GM18861 (cell line): Measurements from ENCODE around the gene RABGAP1L.

ENCODE experiments used
- ATAC-seq: cut with Tn5 transposase; IDR thresholded peaks from one replicate; pipeline ENCODE4 v1.9.1; 2021; ENCODE audit not compliant: unreplicated experiment

RABGAP1L gene

DNA sequence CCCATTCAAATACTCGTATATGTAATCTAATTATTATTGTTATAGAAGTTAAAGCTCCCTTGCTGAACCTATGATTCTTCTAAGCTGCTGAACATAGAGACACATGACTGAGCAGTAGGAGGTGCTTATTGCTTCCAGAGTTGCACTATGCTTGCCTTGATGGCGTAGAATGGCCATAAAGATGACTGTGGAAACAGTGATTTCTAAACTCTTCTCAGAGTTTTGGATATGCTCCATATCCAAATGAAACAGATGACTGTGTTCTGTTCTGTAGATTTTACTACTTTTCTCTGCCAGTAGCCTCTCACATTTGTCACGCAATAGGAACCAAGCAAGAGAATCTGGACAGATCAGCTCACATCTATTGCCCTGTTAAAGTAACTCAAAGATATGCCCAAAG is 752.3 kb downstream of the RABGAP1L start:
- ATAC-seq, result no peak

DNA sequence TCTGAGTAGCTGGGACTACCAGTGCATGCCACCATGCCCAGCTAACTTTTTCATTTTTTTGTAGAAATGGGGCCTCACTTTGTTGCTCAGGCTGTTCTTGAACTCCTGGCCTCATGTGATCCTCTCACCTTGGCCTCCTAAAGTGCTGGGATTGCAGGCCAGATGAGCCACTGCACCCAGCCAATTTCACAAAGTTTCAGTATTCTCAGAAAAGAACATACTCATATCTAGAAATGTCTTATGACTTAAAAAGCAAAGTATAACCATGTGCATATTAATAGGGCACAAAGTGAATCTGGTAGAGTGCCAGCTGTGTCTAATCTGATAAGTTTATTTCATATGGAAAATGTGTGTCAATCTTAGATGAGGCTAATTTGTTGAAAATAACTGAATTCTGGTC is 752.9 kb downstream of the RABGAP1L start:
- ATAC-seq, result peak; percentile 53

DNA sequence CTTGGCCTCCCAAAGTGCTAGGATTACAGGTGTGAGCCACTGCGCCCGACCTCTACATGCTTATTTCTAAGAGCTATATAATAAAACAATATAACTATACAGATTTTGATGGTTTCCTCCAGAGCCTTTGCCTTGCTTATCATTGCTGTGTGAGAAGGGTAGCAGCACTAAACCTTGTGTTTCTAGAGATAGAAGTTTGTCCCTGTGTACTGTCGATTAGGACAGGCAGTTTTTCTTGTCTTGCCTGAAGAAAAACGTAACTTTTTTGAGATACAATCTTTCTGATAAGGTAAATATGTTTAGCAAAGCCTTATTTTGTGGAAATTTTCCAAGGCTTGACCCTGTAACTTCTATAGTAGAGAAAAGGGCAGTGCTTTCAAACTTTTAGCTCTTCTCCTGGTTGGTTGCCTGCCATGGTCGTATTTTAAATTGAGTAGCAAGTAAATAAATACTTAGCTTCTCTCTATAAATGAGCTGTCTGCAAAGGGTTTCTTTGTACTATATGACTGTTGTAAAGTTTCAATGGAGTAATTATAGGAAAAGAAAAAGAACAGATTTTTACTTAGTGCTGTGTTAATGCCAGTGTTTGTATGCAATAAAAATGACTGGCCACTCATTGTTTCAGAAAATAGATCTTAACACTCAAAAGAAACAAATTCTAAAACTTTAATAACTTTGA is 754.0 kb downstream of the RABGAP1L start:
- ATAC-seq, result no peak

DNA sequence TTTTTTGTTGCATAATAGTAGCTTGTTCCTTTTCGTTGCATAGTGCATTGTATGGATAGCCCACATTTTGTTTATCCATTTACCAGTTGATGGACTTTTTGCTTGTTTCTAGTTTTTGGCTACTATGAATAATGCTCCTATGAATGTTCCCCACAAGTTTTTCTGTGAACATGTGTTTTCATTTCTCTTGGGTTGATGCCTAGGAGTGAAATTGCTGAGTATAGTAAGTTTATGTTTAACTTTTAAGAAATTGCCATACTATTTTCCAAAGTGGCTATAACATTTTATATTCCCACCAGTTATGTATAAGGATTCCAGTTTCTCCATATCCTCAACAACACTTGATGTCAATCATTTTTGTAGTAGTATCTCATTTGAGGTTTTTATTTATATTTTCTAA is 755.7 kb downstream of the RABGAP1L start:
- ATAC-seq, result no peak

DNA sequence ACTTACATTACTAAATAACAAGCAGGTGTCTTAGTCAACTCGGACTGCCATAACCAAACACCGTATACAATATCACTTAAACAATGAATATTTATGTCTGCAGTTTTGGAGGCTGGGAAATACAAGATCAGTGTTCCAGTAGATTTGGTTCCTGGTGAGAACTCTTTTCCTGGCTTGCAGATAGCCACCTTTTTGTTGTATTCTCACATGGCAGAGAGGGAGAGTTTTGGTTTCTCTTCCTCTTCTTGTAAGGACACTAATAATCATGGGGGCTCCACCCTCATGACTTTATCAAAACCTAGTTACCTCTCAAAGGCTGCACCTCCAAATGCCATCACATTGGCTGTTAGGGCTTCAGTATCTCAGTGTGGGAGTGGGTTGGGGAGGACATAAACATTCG is 757.5 kb downstream of the RABGAP1L start:
- no peak for ATAC-seq

DNA sequence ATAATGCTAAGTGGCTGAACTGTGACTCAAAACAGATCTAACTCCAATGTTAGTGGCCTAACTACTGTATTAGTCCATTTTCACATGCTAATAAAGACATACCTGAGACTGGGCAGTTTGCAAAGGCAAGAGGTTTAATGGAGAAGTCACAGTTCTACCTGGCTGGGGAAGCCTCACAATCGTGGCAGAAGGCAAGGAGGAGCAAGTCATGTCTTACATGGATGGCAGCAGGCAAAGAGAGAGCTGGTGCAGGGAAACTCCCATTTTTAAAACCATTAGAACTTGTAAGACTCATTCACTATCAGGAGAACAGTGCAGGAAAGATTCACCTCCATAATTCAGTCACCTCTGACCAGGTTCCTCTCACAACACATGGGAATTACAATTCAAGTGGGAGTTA is 760.8 kb downstream of the RABGAP1L start:
- no peak for ATAC-seq

DNA sequence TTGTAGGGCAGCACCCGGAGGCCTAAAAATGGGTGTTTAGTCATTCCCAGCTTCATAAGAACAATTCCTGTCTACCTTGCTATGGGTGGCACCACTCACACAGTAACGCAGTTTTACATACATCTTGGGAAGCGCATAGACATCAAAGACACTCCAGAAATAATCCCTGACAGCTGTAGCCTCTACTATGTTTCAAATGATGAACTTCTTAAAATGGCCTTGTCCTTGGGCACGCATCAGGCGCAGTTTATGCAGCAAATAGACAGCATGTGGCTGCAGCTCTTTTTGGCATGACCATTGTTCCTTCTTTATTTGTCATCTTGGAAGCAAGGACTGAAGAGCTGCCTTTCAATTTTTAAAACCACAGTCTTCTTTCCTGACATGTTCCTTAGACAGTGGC is 762.8 kb downstream of the RABGAP1L start:
- ATAC-seq, result no peak

DNA sequence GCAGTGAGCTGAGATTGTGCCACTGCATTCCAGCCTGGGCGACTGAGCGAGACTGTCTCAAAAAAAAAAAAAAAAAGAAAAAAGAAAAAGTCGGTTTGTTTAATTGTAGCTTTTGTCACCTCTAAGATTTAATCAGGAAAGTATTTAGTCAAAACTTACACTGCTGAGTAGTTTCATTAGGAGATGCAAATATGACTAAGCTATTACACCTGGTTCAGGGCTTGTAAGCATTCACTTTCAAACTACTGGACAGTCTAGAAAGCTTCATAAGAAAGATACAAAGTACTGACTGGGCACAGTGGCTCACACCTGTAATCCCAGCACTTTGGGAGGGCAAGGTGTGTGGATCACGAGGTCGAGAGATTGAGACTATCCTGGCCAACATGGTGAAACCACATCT is 764.5 kb downstream of the RABGAP1L start:
- no peak for ATAC-seq

DNA sequence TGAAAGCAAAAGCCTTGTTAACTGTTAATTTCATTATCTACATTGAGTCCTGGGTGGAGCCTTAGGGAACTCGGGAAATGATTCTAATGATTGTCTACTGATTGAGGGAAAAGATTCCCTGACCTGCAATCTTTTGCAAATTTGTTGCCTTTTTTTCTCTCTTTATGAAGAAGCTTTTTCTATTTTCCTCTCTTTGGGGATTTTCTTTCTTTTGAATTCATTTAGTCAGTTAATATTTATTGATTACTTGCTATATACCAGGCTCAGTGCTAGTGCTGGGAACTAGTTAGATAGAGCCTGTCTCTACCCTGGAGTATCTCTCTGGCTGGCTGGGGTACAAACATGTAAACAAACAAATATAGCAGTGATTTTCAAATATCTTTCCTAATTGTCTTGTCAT is 769.2 kb downstream of the RABGAP1L start:
- no peak for ATAC-seq

DNA sequence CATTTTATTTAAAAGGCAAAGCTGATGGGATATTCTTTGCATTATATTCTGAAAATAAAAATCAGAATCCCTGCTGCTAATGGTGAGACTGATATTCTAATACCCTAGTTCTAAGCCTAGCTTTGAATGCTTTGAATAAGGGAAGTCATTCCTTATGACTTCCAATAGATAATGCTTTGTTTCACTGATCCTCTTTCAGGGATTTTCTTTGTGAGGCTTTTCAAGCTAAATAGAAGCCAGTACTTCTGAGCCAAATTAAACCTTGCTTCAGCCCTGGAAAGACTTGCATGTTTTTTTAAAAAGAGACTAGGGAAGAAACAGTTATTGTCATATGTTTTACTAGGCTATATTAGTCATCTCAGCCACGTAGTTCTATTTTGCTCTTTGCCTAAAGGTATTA is 771.9 kb downstream of the RABGAP1L start:
- ATAC-seq, result no peak

DNA sequence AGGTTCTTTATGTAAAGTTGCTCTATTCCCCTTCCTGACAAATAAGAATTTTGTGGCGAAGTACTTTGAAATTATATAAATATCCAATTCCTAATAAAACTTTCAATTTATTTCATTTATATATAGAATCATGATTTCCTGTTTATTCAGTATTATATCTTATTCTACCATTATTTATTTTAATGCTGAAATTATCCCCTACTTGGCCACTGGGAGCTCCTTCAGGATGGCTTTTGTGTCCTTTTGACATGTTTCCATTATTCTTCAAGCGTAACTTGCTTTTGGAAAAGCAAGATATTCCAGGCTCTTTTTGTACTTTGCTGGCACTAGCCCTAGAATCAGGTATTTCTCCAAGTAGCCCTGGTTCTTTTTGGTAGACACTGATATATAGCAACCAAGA is 773.3 kb downstream of the RABGAP1L start:
- no peak for ATAC-seq

DNA sequence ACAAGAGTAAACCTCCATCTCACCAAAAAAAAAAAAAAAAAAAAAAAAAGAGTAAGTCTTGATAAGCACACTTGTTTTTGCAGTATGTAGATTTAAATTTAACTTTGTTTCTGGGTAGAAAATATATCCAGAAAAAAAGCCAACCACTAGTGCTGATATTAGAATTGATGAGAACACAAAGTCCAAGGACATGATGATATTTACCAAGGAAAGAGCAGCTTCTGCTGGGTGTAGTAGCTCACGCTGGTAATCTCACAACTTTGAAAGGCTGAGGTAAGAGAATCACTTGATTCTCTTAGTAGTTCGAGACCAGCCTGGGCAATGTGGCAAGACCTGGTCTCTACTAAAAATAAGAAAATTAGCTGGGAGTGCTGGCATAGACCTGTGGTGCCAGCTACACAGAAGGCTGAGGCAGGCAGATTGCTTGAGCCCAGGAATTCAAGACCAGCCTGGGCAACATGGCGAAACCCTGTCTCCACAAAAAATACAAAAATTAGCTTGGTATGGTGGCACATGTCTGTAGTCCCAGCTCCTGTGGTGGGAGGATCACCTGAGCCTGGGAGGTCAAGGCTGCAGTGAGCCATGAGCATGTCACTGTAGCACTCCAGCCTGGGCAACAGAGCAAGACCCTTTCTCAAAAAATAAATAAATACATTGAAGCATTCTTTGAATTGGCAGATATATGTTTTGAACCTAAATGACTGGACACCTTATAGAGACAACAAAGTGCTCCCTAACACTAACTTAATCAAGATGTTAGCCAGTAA is 776.8 kb downstream of the RABGAP1L start:
- no peak for ATAC-seq

DNA sequence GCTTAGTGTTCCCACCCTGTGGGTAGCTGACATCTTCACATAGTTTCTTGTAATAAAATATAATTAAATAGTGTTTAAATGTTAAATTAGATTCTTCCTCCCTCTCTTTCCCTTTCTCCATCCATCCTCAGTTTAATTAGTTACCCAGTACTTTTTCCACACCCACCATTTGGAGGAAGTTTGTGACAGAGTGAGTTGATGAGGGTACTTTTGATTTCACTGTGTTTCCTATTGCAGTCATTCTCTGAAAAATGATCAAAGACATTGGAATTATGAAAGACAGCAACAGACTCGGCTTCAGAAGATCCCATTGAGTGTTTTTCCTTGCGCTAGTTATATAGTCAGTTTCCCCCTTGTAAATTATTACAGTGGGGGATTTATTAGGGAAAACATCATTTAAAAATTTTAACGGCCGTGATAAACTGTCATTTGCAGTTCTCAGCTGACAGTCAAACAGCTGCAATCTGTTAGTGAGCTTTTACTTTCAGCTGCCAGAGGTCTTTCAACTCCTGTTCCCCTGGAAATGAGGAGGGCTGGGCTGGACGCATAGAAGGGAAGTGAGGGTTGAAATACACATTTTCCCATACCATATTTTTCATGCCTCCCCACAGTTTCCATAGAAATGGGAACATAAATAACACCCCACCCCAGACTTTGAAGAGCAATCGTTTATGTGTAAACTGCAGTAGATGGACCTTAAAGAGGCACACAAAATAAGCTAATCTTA is 779.1 kb downstream of the RABGAP1L start:
- ATAC-seq, result no peak

DNA sequence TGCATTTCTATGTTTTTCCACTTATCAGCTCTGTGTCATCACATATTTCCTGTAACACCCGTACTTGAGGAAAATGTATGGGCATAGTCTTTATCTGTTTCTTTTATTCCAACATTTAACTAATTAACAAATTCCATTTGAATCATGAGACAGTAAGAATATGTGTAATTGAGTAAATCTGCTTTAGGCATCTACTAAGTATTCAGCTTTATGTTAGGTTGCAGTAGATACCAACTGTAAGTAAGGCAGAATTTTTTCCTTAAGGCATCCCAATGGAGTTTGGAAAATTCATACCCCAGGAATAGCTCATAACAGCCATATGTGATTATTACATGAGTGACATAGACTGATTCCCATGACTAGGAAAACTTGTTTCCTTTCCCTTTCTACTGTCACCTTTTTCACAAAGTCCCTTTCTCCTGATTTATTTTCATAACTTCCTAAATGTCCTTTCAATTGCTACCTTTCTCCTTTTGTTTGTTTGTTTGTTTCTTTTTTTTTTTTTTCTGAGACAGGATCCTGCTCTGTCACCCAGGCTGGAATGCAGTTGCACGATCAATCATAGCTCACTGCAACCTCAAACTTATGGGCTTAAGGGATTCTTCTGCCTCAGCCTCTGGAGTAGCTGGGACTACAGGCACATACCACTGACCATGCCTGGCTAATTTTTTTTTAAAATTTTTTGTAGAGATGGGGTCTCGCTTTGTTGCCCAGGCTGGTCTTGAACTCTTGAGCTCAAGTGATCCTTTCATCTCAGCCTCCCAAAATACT is 780.6 kb downstream of the RABGAP1L start:
- no peak for ATAC-seq

DNA sequence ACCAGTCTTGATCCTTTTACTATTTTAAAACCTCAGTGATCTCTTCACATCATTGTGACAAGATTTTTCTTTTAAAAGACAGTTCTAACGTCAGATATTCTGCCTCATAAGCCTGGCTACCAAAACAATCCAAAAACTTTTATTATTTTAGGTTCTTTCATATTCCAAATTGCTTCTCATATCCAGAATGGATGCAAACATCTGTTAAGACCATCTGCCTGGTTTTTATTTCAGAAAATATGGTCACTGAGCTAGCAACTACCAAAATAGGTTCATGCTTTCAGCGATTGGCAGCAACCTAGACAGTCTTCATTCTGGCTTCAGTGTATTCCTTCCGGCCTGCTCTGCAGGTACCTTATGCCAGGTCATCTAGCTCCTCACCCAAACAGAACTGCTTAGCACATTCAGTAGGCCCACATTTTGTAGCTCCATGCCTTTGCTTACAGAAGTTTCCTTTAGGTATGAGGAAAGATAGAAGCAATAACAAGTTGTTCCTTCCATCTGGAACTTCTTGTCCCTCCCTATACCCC is 781.4 kb downstream of the RABGAP1L start:
- no peak for ATAC-seq

DNA sequence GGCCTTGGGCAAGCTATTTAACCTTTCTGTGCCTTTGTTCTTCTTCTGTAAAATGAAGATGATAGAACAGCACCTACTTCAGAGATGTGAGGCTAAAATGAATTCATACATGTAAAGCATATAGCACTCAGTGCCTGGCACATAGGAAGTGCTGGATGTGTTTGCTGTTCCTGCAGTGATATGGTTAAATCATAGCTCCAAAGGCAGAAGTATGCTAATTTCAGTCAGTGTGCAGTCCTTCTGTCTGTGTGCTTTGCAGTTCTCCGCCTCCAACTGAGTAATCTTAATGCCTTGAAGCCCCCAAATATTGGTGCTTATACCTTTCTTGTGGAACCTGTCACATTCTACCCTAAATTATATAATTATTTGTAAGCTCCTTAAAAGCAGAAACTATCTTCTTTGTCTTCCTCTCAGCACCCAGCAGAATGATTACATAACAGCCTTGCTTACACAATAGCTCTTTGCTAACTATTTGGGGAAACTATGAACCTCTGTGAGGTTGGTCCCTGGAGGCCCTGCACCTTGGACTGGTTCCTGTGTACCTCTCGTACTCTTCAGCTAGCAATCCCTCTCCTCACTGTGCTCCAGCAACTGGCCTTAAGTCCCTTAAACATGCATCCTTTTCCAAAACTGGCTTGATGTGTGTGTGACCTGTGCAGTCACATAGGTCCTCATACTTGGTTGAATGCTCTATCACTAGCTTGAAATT is 783.4 kb downstream of the RABGAP1L start:
- ATAC-seq, result no peak

DNA sequence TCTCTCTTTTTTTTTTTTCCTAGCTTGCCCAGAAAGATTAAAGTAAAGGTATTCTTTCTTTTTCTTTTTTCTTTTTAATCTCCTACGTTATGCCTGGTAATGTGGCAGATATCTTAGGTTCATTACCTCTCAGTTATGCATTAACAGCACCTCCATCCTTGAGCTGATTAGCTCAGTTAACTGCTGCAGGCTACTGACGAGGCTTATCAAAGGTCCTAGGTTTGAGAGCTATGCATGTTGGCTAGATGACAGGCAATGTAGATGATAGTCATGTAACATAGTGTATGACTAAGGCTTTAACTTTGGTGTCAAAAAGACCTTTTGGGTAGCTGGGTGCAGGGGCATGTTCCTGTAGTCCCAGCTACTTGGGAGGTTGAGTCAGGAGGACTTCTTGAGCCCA is 786.7 kb downstream of the RABGAP1L start:
- ATAC-seq, result no peak

DNA sequence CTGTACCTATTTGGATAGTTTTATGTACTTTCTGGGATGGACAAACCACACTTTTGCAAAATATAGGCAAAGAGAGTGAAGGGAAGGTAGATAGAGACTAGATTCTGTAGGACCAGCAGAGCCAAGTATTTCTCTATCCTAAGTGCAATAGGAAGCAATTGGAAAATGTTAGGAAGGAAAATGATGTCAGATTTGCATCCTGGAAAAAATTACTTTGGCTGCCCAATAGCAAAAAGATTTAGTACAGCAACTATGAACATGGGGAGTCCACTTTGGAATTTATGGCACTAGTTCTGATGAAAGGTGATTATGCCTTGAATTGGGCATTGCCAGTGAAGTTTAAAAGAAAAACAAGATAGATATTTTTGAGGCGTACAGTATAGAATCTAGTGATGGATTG is 789.7 kb downstream of the RABGAP1L start:
- no peak for ATAC-seq

DNA sequence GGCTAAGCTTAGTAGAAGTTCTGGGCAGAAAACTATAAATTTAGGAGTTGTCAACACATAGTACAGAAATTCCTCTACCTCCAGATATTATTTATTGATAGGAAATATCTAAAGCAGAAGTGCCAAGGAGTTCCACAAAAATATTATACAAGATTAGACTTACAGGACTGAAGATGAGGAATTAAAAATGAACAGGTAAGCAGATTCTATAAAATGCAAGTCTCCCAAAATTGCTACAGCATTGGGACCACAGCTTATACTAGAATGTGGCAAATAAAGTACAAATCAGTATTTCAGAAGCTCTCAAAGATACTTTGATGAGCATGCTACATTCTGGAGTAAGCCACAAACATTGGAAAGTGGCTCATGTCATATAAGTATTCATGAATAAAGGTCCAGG is 790.3 kb downstream of the RABGAP1L start:
- ATAC-seq, result no peak

DNA sequence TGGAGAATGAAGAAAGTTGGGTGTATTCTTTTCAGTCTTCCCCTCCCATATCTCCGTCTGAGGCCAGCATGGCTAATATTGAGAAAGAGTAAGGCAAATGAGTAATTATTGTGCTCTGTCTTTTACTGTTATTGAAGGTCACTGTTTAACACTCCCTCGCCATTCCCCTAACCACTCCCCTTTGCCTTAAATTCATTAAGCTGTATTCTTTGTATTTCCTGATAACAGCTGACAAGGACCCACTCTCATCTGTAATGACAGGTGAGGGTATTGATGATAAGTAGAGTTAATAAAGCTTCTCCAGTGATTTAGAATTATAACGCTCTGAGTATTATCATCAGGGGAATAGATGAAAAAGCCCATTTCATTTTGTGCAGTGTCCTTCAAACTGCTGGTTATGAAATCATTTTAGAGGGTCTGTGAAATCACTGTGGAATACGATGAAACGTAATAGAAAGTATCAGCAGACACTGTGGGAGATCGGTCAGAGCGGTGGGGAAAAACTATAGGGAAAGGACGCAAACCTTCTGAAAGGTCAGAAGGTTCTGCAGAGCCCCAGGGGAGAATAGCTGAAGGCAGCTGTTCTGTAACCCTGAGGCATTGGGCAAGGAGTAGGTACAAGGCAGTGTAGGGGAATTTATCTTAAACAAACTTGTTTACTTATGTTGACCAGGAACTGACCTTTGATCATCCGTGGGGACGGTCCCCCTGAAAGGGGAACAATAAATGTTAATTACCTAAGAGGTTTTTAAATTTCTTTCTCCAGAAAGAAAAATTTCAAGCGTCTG is 794.2 kb downstream of the RABGAP1L start:
- peak; percentile 40 for ATAC-seq
